CMK (cell line): Measurements from ENCODE around the gene WDR82.

Source experiments
- DNase-seq: peaks from one replicate; pipeline ENCODE4 v3.0.0-alpha.2; 2010; ENCODE audit warnings: low read depth

The WDR82 gene

DNA sequence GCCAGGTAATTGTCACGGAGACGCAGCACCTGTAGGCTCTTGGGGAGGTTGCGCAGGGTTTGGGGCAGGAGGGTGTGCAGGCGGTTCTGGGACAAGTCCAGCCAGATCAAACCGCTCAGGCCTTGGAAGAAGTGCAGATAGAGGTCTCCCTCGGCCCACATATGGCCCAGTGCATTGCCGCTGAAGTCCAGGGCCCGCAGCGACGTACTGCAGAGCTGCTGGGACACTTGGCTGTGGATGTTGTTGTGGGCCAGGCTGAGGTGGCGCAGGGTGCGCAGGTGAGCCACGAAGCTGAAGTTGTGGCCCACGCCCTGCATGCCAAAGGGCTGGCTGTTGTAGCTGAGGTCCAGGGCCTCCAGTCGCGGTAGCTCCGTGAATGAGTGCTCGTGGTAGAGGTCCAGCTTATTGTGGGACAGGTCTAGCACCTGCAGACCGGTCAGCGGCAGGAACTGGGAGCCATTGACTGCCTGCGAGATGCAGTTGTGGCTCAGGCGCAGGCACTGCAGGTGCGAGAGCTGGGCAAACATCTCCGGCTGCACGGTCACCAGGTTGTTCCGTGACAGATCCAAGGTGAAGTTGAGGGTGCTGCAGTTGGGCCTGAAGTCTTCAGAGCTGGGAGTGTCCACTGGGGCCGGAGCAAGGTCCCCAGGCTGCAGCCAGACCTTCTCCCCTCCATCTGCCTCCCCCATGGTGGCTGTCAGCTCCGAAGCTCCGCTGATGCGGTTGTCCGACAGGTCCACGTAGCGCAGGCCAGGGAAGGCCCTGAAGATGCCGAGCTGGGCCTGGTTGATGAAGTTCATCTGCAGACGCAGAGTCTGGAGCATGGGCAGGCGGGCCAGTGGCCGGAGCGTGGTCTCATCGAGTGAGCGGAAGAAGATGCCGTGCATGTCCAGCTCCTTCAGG lies 55.9 kb downstream of the WDR82 start:
- no peak for DNase-seq

- no peak for DNase-seq
Measured at GRCh38 chr3:52221563-52222318, 56.7 kb downstream of the WDR82 start.

DNA sequence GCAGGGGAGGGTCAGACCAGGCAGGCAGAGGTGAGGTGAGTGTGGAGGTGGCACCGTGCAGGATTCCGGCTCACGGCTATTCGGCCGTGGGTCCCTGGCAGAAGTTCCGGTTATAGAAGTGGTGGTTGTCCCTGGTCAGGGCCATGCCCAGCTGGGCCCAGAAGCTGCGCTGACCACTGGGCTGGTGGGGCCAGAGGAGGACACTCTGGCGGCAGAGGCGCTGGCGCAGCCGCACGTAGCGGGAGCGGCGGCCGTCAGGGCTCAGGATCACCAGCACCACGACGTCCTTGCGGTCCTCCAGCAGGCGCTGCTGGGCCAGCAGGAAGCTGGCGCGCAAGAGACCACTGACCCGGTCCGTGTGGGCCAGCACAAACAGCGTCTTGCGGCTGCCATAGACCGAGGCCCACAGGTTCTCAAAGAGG lies 57.3 kb downstream of the WDR82 start:
- DNase-seq: no peak

DNA sequence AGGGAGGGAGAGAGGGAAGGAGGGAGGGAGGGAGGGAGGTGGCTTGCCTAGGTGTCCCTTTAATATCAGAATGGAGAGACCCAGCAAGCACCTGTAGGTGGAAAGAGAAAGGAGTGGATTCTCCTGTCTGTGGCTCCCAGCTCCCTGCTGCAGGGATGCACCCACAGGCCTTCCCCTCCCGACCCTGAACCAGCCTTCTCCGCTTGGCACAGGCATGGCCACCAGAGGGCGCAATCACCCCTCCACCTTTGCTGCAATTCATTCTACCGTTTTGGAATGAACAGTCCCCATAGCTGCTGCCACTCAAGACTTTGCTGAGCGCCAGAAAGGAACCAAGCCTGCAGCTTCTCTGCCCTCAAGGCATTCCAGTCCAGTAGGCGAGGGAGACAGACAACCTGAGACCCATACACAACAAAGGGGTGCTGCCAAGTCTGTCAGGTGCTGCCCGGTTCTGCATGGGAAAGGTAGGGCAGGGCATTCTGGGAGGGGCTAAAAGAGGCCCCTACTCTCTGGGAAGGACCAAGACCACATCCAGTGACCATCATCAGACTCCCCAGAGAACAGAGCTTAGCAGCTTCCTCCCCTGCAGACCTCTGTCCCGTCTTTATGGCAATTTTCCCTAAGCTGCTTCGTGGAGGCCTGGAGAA lies 57.9 kb downstream of the WDR82 start:
- DNase-seq: no peak

DNA sequence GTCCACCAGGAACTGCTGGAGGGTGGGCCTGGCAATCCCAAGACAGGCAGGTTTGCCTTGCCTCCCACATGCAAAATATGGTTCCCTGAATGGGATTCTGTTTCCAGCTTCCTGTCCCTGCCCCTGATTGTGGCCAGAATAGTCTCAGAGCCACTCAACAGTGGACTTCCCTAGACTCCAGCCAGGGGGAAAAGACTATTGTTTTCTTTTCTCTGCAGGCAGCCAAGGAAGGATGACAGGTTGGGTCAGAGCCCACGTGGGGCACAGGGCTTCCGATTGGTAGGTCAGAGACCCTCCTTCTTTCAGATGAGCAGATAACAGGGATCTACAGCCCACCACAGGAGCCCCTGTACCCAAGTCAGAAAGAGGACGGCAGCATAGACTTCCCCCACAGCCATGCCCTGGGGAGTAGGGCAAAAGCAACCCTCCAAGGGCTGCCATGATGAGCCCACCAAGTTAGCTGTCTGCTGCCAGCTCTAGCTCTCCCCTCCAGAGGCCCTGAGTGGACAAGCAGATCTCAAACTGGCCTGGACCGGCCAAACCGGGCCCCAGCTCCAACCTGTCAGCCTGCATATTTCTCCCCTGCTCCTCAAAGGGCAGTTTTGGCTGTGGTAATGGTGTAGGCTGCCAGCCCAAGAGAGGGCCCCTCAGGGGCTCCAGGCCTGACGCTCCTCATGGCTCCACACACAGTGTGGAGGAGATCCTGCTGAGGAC lies 59.4 kb downstream of the WDR82 start:
- peak; percentile 66 for DNase-seq

DNA sequence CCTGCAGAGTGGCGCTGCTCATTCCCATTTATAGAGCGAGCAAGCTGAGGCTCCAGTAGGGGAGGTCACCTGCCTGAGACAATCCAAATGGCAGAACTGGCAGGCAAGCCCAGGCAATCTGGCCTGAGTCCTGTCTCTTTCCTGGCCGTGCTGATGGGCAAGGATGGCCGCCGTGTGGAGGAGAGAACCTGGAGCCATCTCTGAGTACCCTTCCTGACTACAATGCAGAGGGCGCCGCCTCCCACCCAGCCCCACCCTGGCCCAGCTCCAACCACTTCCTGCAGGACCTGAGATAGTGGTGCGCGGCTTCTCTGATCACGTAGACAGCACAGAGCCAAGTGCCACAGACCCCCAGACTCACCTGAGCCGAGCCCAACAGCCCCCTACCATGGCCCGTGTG lies 60.0 kb downstream of the WDR82 start:
- no peak for DNase-seq

GRCh38 chr3:52218026-52218425 lies 60.4 kb downstream of the WDR82 start:
- no peak for DNase-seq

DNA sequence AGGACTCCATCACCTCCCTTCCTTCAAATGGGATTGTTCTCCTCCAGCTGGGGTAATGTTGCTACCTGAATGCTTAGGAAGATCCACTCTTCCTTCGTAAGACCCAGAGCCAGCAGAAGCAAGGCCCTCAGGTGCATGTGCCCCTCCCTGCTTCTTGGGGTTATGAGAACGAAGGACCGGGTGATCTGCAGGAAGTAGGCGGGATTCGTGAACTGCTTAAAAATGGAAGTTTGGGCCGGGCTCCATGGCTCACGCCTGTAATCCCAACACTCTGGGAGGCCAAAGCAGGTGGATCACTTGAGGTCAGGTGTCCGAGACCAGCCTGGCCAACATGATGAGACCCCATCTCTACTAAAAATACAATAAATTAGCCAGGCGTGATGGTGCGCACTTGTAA lies 61.0 kb downstream of the WDR82 start:
- DNase-seq: no peak

DNA sequence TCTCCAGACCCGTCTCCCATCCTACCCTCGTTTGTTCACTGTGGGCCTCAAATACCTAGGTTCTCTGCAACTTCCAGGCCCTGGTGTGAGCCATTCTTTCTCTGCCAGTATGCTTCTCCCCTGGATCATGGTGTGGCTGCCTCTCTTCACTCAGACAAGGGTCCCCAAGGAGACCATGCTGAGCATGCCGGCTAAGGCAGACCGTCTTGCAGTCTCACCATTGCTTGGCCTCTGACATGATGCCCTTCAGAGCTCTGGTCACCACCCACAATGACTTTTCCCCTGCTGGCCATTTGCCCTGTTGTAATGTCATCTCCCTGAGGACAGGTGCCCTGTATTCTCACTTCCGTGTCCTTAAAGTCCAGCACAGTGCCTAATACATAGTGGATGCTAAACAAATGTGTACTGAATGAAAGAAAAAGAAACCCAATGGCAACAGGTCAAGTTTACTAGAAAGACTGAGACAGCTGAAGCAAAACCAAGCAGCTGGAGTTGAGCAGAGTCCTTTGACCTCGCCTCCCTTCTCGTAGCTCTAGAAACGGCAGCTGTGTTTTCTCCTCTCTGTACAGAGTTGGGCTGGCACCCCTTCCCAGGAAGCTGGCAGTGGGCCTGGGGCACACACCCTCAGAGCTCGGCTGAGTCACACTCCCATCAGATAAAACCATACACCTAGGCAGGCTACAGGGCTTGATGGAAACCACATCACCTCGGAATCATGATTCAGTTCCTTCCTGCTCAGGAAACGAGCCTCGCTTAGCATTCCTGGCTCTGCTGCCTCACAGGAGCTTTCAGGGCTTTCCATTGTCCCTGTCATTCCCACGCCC lies 61.7 kb downstream of the WDR82 start:
- no peak for DNase-seq

DNA sequence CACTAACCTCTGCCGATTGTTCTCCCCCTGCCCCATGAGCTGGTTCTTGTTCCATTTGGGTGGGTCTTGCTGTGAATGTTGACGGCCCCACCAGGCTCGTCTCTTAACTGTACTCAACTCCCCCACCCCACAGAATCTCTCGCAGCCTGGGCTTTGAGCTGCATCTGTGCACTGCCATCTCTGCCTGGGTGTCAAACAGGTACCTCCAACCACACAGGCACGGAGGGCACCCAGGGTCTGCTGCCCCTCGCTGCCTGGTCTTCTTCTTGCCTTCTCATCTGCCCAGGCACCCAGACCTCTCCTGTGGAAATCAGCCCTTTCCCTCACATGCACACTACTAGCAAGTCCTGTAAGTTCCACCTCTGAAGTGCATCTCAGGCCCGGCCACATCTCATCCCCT lies 63.1 kb downstream of the WDR82 start:
- no peak for DNase-seq

GRCh38 chr3:52213901-52214300 lies 64.5 kb downstream of the WDR82 start:
- no peak for DNase-seq

DNA sequence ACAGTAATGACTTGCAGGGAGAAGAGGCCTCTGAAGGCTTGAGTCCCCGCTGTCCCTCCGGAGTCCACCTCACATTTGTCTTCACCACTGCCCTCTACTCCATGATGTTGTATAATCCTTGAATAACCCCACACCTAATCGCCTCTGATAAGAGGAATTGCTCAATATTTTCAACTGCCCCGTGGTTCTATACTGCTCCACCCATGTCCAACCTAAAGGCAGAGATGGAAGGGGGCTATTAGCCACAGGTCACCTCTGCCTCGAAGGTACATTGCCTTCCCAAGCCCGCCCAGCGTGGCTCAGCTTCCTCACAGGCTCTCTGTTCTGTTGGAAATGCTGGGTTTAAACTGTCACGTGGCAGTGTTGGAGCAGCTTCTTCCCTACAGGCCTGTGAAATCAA lies 65.4 kb downstream of the WDR82 start:
- DNase-seq: no peak

GRCh38 chr3:52211268-52211891 lies 67.1 kb downstream of the WDR82 start:
- DNase-seq: no peak

DNA sequence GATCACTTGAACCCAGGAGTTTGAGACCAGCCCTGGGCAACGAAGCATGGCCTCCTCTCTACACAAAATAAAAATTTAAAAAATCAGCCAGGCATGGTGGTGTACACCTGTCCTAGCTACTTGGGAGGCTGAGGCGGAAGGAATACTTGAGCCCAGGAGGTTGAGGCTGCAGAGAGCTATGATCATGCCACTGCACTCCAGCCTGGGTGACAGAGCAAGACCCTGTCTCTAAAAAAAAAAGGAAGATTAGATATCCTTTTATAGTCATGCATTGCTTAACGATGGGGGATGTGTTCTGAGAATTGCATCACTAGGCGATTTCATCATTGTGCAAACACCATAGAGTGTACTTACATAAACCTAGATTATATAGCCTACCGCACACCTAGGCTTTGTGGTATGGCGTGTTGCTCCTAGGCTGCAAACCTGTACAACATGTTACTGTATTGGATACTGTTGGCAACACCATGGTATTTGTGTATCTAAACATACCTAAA lies 67.9 kb downstream of the WDR82 start:
- no peak for DNase-seq

GRCh38 chr3:52210037-52210436 lies 68.4 kb downstream of the WDR82 start:
- DNase-seq: no peak

DNA sequence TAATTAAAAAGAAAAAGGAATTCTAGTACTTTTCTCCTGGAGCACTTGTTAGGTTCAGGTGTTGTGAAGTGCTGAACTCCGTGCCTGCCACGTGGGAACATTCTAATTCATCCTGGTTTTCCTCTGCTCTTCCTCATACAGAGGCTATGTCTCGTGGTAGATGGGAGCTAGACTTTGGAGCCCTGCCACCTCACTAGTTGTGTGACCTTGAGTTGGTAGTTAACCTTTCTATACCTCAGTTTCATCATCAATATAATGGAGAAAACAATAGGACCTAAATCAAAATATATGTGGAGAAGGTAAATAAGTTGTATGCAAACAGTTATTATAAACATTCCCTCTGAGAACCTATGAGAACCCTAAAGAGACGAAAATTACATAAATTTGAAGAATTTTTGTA lies 69.9 kb downstream of the WDR82 start:
- no peak for DNase-seq

- no peak for DNase-seq
Measured at GRCh38 chr3:52205727-52206372, 72.6 kb downstream of the WDR82 start.
